Lung (tissue), 12 donors: ENCODE data around the gene KPNA4. TPM values are rescaled to one million over a fixed set of nuclear protein-coding genes. Genes with fewer than 3 reads are reported as not detected.

Experiments
- ATAC-seq: fragments of 200-7000 bp; cut with Tn5 transposase; one replicate; pipeline ENCODE4 v1.9.1; 2020; ENCODE audit warnings: moderate number of reproducible peaks; ENCODE audit not compliant: insufficient read depth, low FRiP score
- DNase-seq, 3 donors: peaks; one replicate each; pipeline ENCODE4 v3.0.0-alpha.2; 2013 to 2017
- H3K27ac ChIP-seq, 2 donors: one replicate each; pipeline ENCODE4 v1.5.1; 2013; ENCODE audit warnings: mild to moderate bottlenecking in 2 of 2, moderate library complexity in 2 of 2, control low read depth in 1 of 2, inconsistent platforms in 1 of 2, low read depth in 1 of 2, low read length in 1 of 2
- H3K27me3 ChIP-seq, 3 donors: one replicate each; pipeline ENCODE4 v1.5.1; 2013; ENCODE audit warnings: low read length in 2 of 3; ENCODE audit not compliant: control insufficient read depth in 3 of 3, insufficient read depth in 3 of 3
- H3K36me3 ChIP-seq, 4 donors: one replicate each; pipeline ENCODE4 v1.5.1; 2013; ENCODE audit warnings: low read length in 4 of 4, mild to moderate bottlenecking in 1 of 4, moderate library complexity in 1 of 4; ENCODE audit not compliant: control insufficient read depth in 4 of 4, insufficient read depth in 4 of 4
- H3K4me1 ChIP-seq, 5 donors: one replicate each; pipeline ENCODE4 v1.5.1; 2013; ENCODE audit warnings: low read length in 5 of 5, mild to moderate bottlenecking in 2 of 5, moderate library complexity in 1 of 5; ENCODE audit not compliant: control insufficient read depth in 5 of 5, insufficient read depth in 5 of 5
- H3K4me3 ChIP-seq: one replicate; pipeline ENCODE4 v1.5.1; 2013; ENCODE audit warnings: mild to moderate bottlenecking, control low read depth, moderate library complexity
- H3K9ac ChIP-seq, 2 donors: one replicate each; pipeline ENCODE4 v1.5.1; 2013; ENCODE audit warnings: low read length in 2 of 2, control low read depth in 1 of 2; ENCODE audit not compliant: insufficient read depth in 1 of 2
- H3K9me3 ChIP-seq, 4 donors: one replicate each; pipeline ENCODE4 v1.5.1; 2013; ENCODE audit warnings: low read length in 3 of 4, mild to moderate bottlenecking in 1 of 4, moderate library complexity in 1 of 4; ENCODE audit not compliant: control insufficient read depth in 4 of 4, insufficient read depth in 3 of 4
- CTCF ChIP-seq: IDR thresholded peaks from 2 replicates; pipeline ENCODE4 v1.5.1; 2012; ENCODE audit warnings: mild to moderate bottlenecking; ENCODE audit errors: control extremely low read depth, extremely low read depth
- WGBS, 2 donors: extraction: QIAGEN DNeasy Blood & Tissue Kit; methylation state at CpG; one replicate each; pipeline ENCODE4 v1.1.7; 2013; 5-methylcytosine and 5-hydroxymethylcytosine counted together
- polyA plus RNA-seq, 2 donors: library from polyadenylated mRNA; stranded (reverse); fragments of 200-250 nt; gene quantifications; one replicate each; pipeline ENCODE4 v1.2.1, GENCODE V29; 2013
- total RNA-seq, 2 donors: library from RNA; depleted of rRNA in 1 of 2; stranded (reverse); fragments of >200 nt in 1 of 2; gene quantifications; one replicate each; pipeline ENCODE4 v1.2.1, GENCODE V29; 2014 to 2021
- donor health status: control.
- donor health status: control.
- donor health status: Bipolar disorder and iron deficiency.
- donor health status: healthy.
- donor health status: DM: yes; HTN: yes; CAD: no.

Gene KPNA4
- total and polyA plus RNA-seq, 4 donors, result 12.5 to 35.9 (median 23.5) TPM

- no peak for ATAC-seq
- no peak overlapping the region for H3K4me3 ChIP-seq
- no peaks in the 10 kb centered on the region for H3K4me1 ChIP-seq
- no peak for TF ChIP-seq CTCF
- no peaks in the 10 kb centered on the region for H3K27me3 ChIP-seq
- no peaks in the 10 kb centered on the region for H3K9me3 ChIP-seq
- no peak overlapping the region for H3K27ac ChIP-seq
- H3K9ac ChIP-seq, result no peak overlapping the region
- peaks cover 0 to 1% (median 0%) of the 10 kb centered on the region in 4 donors for H3K36me3 ChIP-seq
- DNase-seq, result no peak
These were observed 36.9 kb upstream of the KPNA4 start for GRCh38 chr3:160602259-160602658.

- H3K9me3 ChIP-seq, result no peaks in the 10 kb centered on the region
- H3K27ac ChIP-seq, result no peak overlapping the region
- ATAC-seq (no peak), DNase-seq (no peak)
- H3K9ac ChIP-seq, result no peak overlapping the region
- 76% methylated on average over 1 of the region's 1 CpG for WGBS, 2 donors
- no peak for TF ChIP-seq CTCF
- H3K27me3 ChIP-seq, result no peaks in the 10 kb centered on the region
- H3K4me3 ChIP-seq, result no peak overlapping the region
- no peaks in the 10 kb centered on the region for H3K4me1 ChIP-seq
- H3K36me3 ChIP-seq, result peaks cover 0 to 1% (median 0%) of the 10 kb centered on the region in 4 donors
These were observed 35.9 kb upstream of the KPNA4 start for GRCh38 chr3:160601288-160601687.

GRCh38 chr3:160598865-160599264 lies 33.5 kb upstream of the KPNA4 start:
- no peak for ATAC-seq
- 81 to 93% methylated on average over 2 of the region's 2 CpGs for WGBS, 2 donors
- no peak for TF ChIP-seq CTCF
- no peak for DNase-seq
- H3K27me3 ChIP-seq, result no peaks in the 10 kb centered on the region
- no peak overlapping the region for H3K9ac ChIP-seq
- no peak overlapping the region for H3K27ac ChIP-seq
- H3K9me3 ChIP-seq, result no peaks in the 10 kb centered on the region
- no peaks in the 10 kb centered on the region for H3K4me1 ChIP-seq
- H3K4me3 ChIP-seq, result no peak overlapping the region
- H3K36me3 ChIP-seq, result no peaks in the 10 kb centered on the region

GRCh38 chr3:160588023-160588422 lies 22.7 kb upstream of the KPNA4 start:
- no peak overlapping the region for H3K27ac ChIP-seq
- no peaks in the 10 kb centered on the region for H3K27me3 ChIP-seq
- peaks cover 0 to 13% (median 4%) of the 10 kb centered on the region in 4 donors for H3K9me3 ChIP-seq
- no peak for TF ChIP-seq CTCF
- DNase-seq (no peak), ATAC-seq (no peak)
- no peaks in the 10 kb centered on the region for H3K36me3 ChIP-seq
- H3K4me3 ChIP-seq, result no peak overlapping the region
- no peak overlapping the region for H3K9ac ChIP-seq
- H3K4me1 ChIP-seq, result peaks cover 0 to 2% (median 0%) of the 10 kb centered on the region in 5 donors
